ENCODE results near the gene TBL1X. TPM values are rescaled to one million over a fixed set of nuclear protein-coding genes. Genes with fewer than 3 reads are reported as not detected.

Gene TBL1X
- total and polyA plus RNA-seq, 2 of the 4 experiments (the other 2 are of a cell fraction), result 16.2 to 20.8 TPM

GRCh38 chrX:9682861-9683260, 218.0 kb downstream of the TBL1X start:
- Histone ChIP-seq H3K4ac (ENCODE audit: low read depth, low read length) (peak overlapping the region; percentile 34; the same call in 1 of the 2 replicates), H3K27ac (ENCODE audit: insufficient read depth, low read length) (no peak overlapping the region), H2BK15ac (ENCODE audit: low read depth, low read length) (no peak overlapping the region), H4K5ac (ENCODE audit: low read depth, low read length) (no peak overlapping the region), H4K91ac (ENCODE audit: insufficient read depth, low read depth, low read length) (peak overlapping the region; percentile 18; the same call in 1 of the 2 replicates), H3K9me3 (ENCODE audit: control insufficient read depth, insufficient read depth, low read length) (no peaks in the 10 kb centered on the region; the same call in 1 of the 2 replicates), H3K9me1 (ENCODE audit: insufficient read depth, low read length) (peaks cover 13% of the 10 kb centered on the region), H2AK5ac (ENCODE audit: low read depth, low read length) (no peak overlapping the region), H3K79me1 (ENCODE audit: low read depth in 1 of 2, low read length in 2 of 2) (peaks cover 0 to 50% of the 10 kb centered on the region in 2 experiments; a peak in 3 of 4 replicates), H3K4me3 (ENCODE audit: insufficient read depth, low read depth, low read length) (no peak overlapping the region), H3K23ac (ENCODE audit: low read depth, low read length) (no peak overlapping the region), H4K8ac (ENCODE audit: low read depth in 2 of 2, low read length in 2 of 2) (no peak overlapping the region), H2AK9ac (replicated peaks; ENCODE audit: low read depth, low read length, poor library complexity) (no peak overlapping the region), H3K4me2 (ENCODE audit: low read depth, low read length) (no peak overlapping the region), H2BK5ac (ENCODE audit: low read depth, low read length, poor library complexity, severe bottlenecking) (no peak overlapping the region), H3K18ac (ENCODE audit: low read depth, low read length) (no peak overlapping the region), H3K27me3 (ENCODE audit: control insufficient read depth, insufficient read depth, low read length) (no peaks in the 10 kb centered on the region), H4K20me1 (ENCODE audit: insufficient read depth, low read length) (no peaks in the 10 kb centered on the region), H3K14ac (replicated peaks; ENCODE audit: low read depth, low read length) (no peak overlapping the region), H2AFZ (replicated peaks; ENCODE audit: low read length, poor library complexity) (no peak overlapping the region), H3K4me1 (ENCODE audit: control insufficient read depth, insufficient read depth, low read length) (peaks cover 2% of the 10 kb centered on the region; the same call in 1 of the 2 replicates), H2BK120ac (ENCODE audit: low read depth, low read length) (peak overlapping the region; percentile 40; the same call in 1 of the 2 replicates), H2BK20ac (ENCODE audit: low read depth, low read length) (0 out of 2 replicates have a peak overlapping the region, but pooled peaks have one; percentile 18), H3K9ac (ENCODE audit: low read depth, low read length) (no peak overlapping the region), H3K56ac (ENCODE audit: extremely low read depth, insufficient read depth, low read length) (no peak overlapping the region), H3K36me3 (ENCODE audit: control insufficient read depth, insufficient read depth, low read length) (peaks cover 15% of the 10 kb centered on the region)
- BruUV-seq (replicated peaks), result no TSS peak
- no peak for DNase-seq
- ChIA-PET CTCF (no interaction called here), POLR2A (ENCODE audit: unreplicated experiment) (no interaction called here)
- in situ Hi-C loops (cut with MboI; ENCODE audit: low sequenced_read_pairs) (loop anchor here (10.0 kb wide), 2 partner anchors 718 to 858 kb away; no protein-coding TSS in a partner anchor), dilution Hi-C loops (cut with HindIII; ENCODE audit: low sequenced_read_pairs, unreplicated experiment) (no loop called here), intact Hi-C loops (cut with micrococcal nuclease) (loop anchor here (1.0 to 5.0 kb wide), 5 partner anchors 216 to 866 kb away; partner anchors contain the start of gene TBL1X)
- TF ChIP-seq POLR2A (IDR thresholded peaks at IDR 0.05; ENCODE audit: low read depth, low read length), result no peak
- TF ChIP-seq NFE2L2 (IDR thresholded peaks at IDR 0.05; ENCODE audit: low read depth, low read length), result no peak
- TF ChIP-seq, protein P1, sequence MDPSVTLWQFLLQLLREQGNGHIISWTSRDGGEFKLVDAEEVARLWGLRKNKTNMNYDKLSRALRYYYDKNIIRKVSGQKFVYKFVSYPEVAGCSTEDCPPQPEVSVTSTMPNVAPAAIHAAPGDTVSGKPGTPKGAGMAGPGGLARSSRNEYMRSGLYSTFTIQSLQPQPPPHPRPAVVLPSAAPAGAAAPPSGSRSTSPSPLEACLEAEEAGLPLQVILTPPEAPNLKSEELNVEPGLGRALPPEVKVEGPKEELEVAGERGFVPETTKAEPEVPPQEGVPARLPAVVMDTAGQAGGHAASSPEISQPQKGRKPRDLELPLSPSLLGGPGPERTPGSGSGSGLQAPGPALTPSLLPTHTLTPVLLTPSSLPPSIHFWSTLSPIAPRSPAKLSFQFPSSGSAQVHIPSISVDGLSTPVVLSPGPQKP (IDR thresholded peaks at IDR 0.05; ENCODE audit: borderline replicate concordance, low read depth, low read length), result no peak
- TF ChIP-seq CHD1 (IDR thresholded peaks at IDR 0.05; ENCODE audit: low read depth, low read length), result no peak
- no peak for TF ChIP-seq MAFK (IDR thresholded peaks at IDR 0.05; ENCODE audit: low read depth, low read length)
- no peak for TF ChIP-seq RAD21 (IDR thresholded peaks at IDR 0.05; ENCODE audit: low read length)
- no peak for TF ChIP-seq BHLHE40 (IDR thresholded peaks at IDR 0.05; ENCODE audit: low read depth, low read length)
- no peak for TF ChIP-seq USF2 (IDR thresholded peaks at IDR 0.05; ENCODE audit: low read depth, low read length)
- no peak for TF ChIP-seq RFX5 (IDR thresholded peaks at IDR 0.05; ENCODE audit: low read depth, low read length)
- no peak for TF ChIP-seq SMC3 (IDR thresholded peaks at IDR 0.05; ENCODE audit: low read depth, low read length)
- no peak for TF ChIP-seq FOS (IDR thresholded peaks at IDR 0.05; ENCODE audit: low read depth, low read length)
- no peak for TF ChIP-seq RCOR1 (IDR thresholded peaks at IDR 0.05; ENCODE audit: insufficient replicate concordance, low read length)
- TF ChIP-seq, protein P2, sequence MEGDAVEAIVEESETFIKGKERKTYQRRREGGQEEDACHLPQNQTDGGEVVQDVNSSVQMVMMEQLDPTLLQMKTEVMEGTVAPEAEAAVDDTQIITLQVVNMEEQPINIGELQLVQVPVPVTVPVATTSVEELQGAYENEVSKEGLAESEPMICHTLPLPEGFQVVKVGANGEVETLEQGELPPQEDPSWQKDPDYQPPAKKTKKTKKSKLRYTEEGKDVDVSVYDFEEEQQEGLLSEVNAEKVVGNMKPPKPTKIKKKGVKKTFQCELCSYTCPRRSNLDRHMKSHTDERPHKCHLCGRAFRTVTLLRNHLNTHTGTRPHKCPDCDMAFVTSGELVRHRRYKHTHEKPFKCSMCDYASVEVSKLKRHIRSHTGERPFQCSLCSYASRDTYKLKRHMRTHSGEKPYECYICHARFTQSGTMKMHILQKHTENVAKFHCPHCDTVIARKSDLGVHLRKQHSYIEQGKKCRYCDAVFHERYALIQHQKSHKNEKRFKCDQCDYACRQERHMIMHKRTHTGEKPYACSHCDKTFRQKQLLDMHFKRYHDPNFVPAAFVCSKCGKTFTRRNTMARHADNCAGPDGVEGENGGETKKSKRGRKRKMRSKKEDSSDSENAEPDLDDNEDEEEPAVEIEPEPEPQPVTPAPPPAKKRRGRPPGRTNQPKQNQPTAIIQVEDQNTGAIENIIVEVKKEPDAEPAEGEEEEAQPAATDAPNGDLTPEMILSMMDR (conservative IDR thresholded peaks at IDR 0.05; ENCODE audit: low read depth, low read length), result no peak
- TF ChIP-seq MAZ (IDR thresholded peaks at IDR 0.05; ENCODE audit: borderline replicate concordance, low read depth, low read length), result no peak
- no peak for TF ChIP-seq MXI1 (IDR thresholded peaks at IDR 0.05; ENCODE audit: borderline replicate concordance, low read depth, low read length)
- no peak for TF ChIP-seq CEBPB (IDR thresholded peaks at IDR 0.05; ENCODE audit: low read depth, low read length)
- ATAC-seq (ENCODE audit: low read depth), result no peak
- WGBS, 2 experiments (ENCODE audit: extremely low coverage in 2 of 2, insufficient read length in 1 of 2), result 36% methylated on average over 4 of the region's 6 CpGs; no CpG with 5 or more reads in 1 of the 2 experiments

Data from IMR-90 (cell line).